HG03175 (cell line): Measurements from ENCODE around the gene TMEM156.
A peak's percentile ranks its signal among the peaks of the same experiment; 100 is the strongest.
"Not testable (repeated sequence)": the region's sequence is repeated elsewhere in the genome, so short reads cannot be mapped to it uniquely, and the experiment has no call there.

Source experiments
- ATAC-seq: cut with Tn5 transposase; IDR thresholded peaks from one replicate; pipeline ENCODE4 v1.9.1; 2021; ENCODE audit warnings: mild to moderate bottlenecking, moderate library complexity; ENCODE audit not compliant: unreplicated experiment

TMEM156 gene

DNA sequence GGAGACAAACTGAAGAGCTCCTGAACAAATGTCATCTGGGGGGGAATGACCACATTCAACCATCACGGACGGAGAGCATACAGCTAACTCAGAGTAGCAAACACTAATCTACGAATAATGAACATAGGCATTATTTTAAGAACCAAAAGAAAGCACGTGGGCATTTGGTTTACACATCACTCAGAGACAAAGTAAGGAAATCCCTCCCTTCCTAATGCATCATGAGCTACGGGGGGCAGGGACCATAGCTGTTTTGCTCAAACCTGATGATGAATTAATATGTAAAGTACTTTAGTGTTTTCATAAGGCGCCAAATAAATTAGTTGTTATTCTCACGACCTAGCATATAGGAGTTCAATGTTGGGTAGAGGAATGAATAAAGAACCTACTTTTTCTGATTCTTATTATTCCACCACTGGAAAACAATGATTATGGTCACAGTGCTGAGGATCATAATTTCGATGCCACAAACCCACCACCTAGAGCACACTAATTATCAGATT, 11.7 kb upstream of the TMEM156 start:
- ATAC-seq = no peak

DNA sequence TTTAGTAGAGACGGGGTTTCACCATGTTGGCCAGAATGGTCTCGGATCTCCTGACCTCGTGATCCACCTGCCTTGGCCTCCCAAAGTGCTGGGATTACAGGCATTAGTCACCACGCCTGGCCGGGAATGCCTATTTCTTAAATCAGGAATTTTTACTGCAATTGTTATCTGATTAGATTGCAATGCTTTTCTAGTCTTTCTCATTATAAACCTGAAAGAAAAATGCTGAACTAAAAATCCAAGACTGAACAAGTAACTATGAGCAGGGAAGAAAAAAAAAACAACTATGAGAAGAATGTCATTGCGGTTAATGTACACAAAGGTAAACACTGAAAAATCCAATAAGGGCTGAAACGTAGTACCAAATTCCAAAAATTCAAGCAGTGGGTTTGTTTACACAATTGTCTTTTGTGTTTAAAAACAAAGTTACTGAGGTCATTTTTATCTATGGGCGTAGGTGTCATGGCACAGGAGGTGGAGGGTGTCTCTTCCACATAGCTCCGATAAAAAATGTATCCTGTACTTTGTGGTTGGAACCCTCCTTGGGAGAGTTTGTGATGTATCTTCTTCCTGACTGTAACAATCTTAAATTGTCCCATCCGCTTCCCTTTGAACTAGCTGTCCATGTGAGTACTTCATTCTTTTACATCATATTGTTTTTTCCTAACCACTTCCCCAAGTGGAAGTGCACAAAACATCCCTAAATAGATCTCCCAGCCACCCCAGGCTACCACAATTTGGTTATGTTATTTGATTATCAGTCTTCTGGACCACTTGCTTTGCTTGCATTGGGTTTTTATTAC, 11.1 kb upstream of the TMEM156 start:
- no peak for ATAC-seq

DNA sequence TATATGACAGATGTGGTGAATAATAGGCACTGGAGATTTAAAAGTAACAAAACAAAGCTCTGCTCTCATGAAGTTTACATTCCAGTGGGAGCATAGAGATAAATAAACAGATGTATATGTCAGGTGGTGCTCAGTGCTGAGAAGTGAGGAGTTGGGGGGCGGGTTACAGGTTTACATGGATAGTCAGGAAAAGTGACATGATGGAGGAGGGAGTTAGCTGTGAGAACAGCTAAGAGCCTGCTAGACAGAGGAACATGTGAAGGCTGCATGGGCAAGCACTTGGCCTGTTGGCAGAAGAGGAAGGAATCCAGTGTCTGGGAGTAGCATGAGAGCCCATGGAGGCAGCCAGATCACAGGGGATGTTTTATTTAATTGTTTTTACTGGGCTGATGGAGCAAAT, 10.2 kb upstream of the TMEM156 start:
- ATAC-seq = no peak

DNA sequence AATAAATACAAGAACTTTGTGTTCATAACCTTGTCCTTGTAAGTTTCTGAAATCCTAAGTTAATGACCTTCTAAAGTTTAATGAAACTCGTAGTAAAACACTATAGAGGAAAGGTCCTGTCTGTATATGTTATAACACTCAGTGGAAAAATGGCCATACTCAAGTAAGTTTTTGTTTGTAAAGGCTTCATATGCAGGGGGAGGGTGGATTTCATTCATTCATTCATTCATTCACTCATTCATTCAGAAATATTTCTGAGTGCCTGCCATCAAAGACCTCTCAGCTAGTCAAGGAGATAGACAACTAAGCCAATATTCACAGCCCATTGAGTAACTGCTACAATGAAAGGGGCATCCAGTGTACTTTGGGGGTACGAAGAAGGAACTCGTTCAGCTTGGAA, 6.9 kb upstream of the TMEM156 start:
- ATAC-seq = no peak

DNA sequence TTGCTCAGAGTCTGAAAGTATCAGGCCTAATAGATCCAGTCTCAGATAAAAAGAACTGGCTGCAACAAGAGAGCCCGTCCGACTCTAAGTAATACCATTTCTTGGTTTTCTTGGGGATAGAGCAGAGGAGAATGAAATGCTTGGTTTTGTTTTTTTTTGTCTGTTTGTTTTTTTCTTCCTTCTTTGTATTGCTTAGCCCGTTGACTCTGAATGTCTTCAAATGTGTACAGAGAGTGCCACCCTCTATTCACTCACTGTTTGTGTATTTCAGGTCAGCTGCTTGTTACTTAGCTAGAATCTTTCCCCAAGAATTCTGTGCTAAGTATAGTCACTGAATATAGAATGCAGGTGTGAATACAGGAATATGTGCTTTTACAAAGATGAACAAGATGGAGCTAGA, 5.7 kb upstream of the TMEM156 start:
- ATAC-seq = no peak

DNA sequence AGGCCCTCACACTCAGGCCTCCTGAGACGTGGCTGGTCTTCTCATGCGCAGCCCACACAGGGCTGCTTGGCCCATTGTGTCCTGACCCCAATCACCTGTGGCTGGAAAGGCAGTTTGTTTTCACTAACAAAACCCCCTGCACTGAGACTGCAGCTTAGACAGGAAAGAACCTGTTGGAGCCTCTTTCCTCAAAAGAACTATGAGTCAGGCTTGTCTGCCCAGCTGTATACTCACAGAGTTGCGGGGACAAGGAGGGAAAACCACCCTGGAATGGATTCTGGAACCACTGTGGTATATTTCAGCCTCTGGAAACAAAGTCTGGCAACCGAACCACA, 5.2 kb upstream of the TMEM156 start:
- ATAC-seq = no peak

DNA sequence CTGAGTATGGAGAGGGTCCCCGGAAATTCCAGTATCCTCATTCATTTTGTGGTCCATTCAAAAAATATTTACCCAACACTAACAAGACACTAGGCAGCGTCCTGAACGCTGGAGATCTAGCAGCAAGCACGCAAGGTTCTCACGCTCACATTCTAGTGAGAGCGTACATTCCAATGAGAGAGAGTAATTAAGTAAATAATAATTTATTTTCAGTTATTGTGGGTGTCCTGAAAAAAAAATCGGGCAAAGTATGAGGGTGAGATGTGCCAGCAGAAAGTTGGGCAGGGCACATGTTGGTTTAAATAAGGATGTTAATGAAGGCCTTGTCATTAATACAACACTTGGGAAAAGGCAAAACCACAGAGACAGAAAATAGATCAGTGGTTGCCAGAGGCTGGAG, 4.0 kb upstream of the TMEM156 start:
- no peak for ATAC-seq

DNA sequence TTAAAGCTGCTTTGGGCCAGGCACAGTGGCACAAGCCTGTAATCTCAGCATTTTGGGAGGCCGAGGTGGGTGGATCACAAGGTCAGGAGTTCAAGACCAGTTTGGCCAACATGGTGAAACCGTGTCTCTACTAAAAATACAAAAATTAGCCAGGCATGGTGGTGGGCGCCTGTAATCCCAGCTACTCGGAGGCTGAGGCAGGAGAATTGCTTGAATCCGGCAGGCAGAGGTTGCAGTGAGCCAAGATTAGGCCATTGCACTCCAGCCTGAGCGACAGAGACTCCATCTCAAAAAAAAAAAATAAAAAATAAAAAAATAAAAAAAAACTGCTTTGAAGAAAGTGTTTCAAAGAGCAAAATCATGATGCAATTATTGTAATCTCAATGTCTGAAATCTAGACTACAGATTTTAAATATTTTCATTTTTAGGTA, 604 bp downstream of the TMEM156 start:
- ATAC-seq = not testable (repeated sequence)

DNA sequence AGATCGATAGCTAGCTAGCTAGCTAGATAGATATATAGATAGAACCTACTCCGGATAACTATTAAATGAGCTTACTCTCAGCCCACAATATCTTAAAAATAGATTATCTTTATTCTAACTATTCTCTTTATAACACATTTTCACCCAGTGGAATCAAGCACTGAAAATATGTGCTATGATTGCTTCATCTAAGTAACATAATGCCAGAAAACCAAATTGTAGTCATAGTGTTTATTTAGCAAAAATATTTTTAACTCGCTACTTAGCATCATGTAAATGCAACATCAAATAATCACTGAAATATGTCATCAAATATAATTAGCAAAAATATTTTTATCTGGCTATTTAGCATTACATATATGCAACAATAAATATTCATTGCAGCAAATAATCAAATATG, 1.5 kb downstream of the TMEM156 start:
- no peak for ATAC-seq

DNA sequence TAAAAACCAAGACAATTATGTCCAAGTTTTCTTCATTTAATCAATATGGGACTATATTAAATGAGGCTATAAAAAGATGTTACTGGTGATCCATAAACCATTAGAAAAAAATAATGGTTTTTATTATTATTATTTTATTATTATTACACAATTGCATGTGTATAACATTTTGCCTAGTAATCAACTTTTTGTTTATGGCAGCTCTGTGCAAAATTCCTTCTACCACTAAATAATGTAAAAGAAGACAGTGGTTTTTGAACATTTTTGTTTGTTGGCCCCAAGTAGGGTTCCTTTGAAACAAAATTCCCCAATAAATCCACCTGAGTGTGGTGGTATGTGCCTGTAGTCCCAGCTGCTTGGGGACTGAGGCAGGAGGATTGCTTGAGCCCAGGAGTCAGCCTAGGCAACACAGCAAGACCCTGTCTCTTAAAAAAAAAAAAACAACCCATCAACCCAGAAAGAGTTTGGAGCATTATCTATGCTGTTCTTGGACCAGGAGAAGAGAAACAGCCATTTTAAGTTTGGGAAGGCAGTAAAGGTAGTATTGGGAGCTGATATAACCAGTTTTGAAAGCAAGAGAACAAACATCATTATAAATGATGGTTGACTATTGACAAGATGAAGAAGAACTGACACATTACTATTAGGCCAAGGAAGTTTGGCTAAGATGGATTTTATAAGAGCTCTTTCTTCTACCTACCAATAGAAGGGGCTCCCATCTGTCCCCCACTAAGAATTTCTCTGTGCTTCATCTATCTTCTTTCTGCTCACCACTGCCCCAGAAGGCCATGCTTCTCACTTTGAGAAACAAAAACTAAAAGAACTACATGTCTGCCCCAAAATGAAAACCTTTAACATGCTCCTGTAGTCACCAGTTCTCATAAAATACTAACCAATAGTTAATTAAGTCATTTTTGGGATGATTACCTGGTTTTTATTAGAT, 2.2 kb downstream of the TMEM156 start:
- ATAC-seq = peak; percentile 32

DNA sequence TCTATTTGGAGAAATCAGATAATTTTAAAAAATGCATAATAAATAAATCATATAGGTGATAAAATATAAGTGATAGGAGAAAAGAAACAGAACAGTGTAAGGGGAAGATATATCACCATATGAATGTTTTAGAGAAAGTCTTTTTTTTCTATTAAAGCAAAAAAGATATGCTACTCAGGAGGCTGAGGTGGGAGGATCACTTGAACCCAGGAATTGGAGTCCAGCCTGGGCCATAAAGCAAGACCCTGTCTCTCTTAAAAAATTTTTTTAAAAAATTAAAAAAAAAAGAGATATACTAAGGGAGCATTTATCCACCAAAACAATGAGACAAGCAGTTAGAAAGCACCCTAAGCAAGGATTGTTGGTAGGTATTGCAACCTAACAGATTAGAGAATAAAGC, 6.1 kb downstream of the TMEM156 start:
- ATAC-seq = no peak

DNA sequence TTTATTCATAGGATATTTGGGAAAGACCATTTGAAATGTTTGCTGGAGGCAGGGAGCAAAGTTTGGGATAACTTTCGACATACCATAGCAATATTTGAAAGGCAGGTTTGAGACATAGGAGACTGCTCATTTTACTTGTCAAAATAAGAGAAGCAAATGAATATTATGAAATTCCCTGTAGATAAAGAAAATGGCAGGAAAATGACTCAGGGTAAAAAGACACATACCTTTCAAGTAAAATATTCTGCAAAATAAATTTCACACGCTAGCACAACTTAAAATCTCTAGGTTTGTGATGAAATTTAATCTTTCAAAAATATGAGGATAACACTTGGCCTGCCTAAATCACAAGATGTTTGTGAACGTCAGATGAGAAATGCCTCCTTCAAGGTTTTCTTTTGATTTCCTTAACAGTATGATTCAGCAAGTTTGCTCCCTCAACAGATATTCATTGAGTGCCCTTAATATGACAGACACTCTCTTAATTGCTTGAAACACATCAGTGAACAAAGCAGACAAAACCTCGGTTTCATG, 6.6 kb downstream of the TMEM156 start:
- no peak for ATAC-seq

DNA sequence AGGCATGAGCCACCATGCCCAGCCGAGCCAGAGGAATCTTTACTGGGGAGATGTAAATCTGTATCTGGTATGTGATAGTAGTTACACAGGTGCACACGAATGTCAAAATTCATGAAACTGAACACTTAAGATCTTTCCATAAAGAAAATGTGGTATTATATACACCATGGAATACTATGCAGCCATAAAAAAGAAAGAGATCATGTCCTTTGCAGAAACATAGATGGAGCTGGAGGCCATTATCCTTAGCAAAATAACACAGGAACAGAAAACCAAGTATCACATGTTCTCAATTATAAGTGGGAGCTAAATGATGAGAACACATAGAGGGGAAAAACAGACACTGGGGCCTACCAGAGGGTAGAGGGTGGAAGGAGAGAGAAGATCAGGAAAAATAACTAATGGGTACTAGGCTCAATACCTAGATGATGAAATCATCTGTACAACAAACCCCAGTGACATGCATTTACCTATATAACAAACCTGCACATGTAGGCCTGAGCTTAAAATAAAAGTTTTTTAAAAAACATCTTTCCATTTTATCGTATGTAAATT, 7.8 kb downstream of the TMEM156 start:
- no peak for ATAC-seq

DNA sequence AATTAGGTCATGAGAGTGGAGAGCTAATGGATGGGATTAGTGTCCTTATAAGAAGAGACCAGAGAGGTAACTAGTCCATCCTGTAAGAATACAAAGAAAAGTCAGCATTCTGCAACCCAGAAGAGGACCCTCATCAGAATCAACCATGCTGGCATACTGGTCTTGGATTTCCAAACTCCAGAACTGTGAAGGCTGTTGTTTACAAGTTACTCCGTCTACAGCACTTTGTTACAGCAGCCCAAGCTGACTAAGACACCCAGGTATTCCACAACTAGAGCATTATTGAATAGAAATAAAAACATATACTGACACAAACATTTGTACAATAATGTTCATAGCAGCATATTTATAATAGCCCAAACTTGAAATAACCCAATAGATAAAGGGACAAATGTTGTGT, 9.2 kb downstream of the TMEM156 start:
- no peak for ATAC-seq

DNA sequence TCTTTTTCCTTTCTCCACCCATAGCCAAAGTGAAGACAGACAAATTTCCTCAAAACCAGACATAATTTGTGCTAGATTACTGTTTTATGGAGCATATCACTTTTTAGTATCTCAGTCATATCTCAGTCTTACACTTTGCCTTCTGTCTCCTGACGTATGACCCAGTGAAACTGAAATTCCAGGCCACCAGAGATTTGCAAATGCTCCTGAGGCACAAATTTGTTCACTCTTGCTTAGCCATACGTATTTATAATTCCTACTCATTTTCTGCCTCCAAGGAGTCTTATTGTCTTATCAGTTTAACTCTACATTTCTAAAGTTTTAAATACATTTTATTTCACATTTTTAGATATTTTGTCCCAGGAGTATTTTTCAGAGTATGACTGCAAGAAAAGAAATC, 10.0 kb downstream of the TMEM156 start:
- no peak for ATAC-seq

DNA sequence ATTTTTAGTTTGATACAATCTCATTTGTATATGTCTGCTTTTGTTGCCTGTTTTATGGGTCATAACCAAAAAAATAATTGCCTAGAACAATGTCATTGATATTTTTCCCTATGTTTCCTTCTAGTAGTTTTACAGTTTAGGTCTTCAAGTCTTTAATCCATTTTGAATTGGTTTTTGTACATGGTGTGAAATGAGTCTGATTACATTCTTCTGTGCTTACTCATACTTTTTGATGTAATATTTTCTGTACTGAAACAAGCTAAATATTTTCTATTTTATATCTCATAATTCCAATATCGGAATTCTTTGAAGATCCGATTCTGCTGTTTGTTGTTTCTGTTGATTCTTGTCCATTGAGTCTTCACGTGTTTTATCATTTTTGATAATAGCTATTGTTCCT, 10.6 kb downstream of the TMEM156 start:
- ATAC-seq = no peak

DNA sequence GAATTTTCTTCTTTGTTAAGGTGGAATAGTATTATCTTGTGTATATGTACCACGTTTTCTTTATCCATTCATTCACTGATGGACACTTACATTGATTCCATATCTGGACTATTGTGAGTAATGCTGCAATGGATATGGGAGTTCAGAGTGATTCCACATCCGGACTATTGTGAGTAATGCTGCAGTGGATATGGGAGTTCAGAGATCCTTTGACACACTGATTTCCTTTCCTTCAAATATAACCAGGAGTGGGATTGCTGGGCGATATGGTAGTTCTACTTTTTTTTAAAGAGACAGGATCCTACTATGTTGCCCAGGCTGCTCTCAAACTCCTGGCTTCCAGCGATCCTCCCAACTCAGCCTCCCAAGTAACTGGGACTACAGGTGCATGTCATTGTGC, 12.1 kb downstream of the TMEM156 start:
- ATAC-seq = no peak

DNA sequence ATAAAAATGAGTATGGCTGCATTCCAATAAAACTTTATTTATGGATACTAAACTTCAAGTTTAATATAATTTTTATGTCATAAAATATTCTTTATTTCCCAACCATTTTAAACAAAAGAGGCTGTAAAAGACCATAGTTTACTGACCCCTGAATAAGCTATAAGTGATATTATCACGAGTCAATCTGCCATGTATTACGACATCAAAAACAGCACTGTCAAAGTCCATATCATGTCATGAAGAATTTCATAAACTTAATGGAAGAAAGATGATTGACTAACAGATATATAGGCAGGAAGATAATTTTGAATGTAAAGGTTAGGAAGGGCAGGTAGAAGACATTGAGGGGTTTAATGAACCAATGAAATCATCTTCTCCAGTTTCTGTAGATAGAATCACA, 18.2 kb downstream of the TMEM156 start:
- ATAC-seq = no peak

DNA sequence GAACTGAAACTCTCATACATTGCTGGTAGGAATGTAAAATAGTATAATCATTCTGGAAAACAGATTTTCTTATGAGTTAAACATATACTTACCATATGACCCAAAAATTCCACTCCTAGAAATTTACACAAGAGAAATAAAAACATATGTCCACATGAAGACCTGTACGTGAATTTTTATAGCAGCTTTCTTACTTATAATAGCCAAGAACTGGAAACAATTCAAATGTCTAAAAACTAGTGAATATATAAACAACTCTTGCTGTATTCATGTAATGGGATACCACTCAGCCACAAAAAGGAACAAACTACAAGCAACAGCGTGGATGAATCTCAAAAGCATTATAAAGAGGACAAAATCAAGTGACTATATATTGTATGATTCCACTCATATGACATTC, 27.5 kb downstream of the TMEM156 start:
- no peak for ATAC-seq

DNA sequence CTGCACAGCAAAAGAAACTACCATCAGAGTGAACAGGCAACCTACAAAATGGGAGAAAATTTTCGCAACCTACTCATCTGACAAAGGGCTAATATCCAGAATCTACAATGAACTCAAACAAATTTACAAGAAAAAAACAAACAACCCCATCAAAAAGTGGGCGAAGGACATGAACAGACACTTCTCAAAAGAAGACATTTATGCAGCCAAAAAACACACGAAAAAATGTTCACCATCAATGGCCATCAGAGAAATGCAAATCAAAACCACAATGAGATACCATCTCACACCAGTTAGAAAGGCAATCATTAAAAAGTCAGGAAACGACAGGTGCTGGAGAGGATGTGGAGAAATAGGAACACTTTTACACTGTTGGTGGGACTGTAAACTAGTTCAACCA, 30.2 kb downstream of the TMEM156 start:
- not testable (repeated sequence) for ATAC-seq

DNA sequence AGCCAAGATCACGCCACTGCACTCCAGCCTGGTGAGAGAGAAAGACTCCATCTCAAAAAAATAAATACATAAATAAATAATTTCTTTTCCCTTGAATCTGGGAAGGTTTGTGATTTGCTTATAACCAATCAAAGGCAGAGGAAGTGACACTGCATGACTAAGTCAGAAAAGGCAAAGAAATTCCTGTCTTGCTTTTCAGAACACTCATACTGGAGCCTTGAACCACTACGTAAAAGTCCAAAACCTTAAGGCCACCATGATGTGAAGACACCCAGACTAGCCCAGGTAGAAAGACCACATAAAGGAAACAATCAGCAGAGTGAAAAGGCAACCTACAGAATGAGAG, 36.6 kb downstream of the TMEM156 start:
- no peak for ATAC-seq

DNA sequence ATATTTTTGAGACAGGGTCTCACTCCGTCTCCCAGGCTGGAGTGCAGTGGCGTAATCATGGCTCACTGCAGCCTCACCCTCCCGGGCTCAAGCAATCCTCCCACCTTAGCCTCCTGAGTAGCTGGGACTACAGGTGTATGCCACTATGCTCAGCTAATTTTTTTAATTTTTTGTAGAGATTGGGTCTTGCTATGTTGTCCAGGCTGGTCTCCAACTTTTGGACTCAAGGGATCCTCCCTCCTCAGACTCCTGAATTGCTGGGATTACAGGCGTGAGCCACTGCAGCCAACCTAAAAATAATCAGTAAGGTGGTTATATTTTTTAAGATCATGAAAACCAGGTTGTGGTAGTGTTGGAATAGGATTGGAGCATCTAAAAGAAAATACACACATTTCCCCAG, 38.1 kb downstream of the TMEM156 start:
- ATAC-seq = no peak
